Erythroblast (primary cell): ENCODE data around the gene RELT.

Experiments
- GATA1 ChIP-seq: IDR thresholded peaks from 2 replicates; pipeline ENCODE4 v1.6.1; 2011; ENCODE audit warnings: low read depth, mild to moderate bottlenecking, control low read depth, low read length, moderate library complexity
- POLR2A ChIP-seq: IDR thresholded peaks from 2 replicates; pipeline ENCODE4 v1.6.1; 2011; ENCODE audit warnings: mild to moderate bottlenecking, low read length

GRCh38 chr11:73356979-73357860 lies 19.0 kb upstream of the RELT start:
- no peak for TF ChIP-seq POLR2A
- no peak for TF ChIP-seq GATA1
